Thyroid gland (tissue), 4 donors: ENCODE measurements around the gene GRSF1. TPM values are rescaled to one million over a fixed set of nuclear protein-coding genes. Genes with fewer than 3 reads are reported as not detected.

Experiments used
- DNase-seq, 2 donors: peaks; one replicate each; pipeline ENCODE4 v3.0.0-alpha.2; 2019
- H3K27ac ChIP-seq, 3 donors: fragments of 200-600 bp; sonication (generic); 1 replicate in 2 of 3; 2 replicates in 1 of 3; pipeline ENCODE4 v1.5.1; 2016 to 2019; ENCODE audit warnings: mild to moderate bottlenecking in 1 of 3, moderate library complexity in 1 of 3
- H3K27me3 ChIP-seq: fragments of 200-600 bp; sonication (generic); one replicate; pipeline ENCODE4 v1.5.1; 2019
- H3K36me3 ChIP-seq, 2 donors: fragments of 200-600 bp; sonication (generic); one replicate each; pipeline ENCODE4 v1.5.1; 2016 to 2019
- H3K4me1 ChIP-seq, 2 donors: fragments of 200-600 bp; sonication (generic); one replicate each; pipeline ENCODE4 v1.5.1; 2017 to 2019
- H3K4me3 ChIP-seq, 3 donors: fragments of 200-600 bp; sonication (generic); replicated peaks in 1 of 3; 1 replicate in 2 of 3; 2 replicates in 1 of 3; pipeline ENCODE4 v1.5.1; 2016; ENCODE audit warnings: mild to moderate bottlenecking in 1 of 3
- H3K9me3 ChIP-seq: fragments of 200-600 bp; sonication (generic); one replicate; pipeline ENCODE4 v1.5.1; 2017
- POLR2A ChIP-seq, 2 donors: fragments of 450-650 bp; IDR thresholded peaks; one replicate each; pipeline ENCODE4 v1.6.1; 2017; ENCODE audit warnings: antibody characterized with exemption in 2 of 2, mild to moderate bottlenecking in 2 of 2, moderate library complexity in 1 of 2
- WGBS, 2 donors: methylation state at CpG; one replicate each; pipeline ENCODE4 v1.1.5; 2017; 5-methylcytosine and 5-hydroxymethylcytosine counted together
- intact Hi-C: fragments of 100-400 bp; cut with DNase I; formaldehyde crosslinking; loops from one replicate; pipeline ENCODE4 v1.15.1; 2023
- total RNA-seq, 4 donors: library from RNA; depleted of rRNA; stranded (reverse); fragments of >200 nt; gene quantifications; one replicate each; pipeline ENCODE4 v1.2.3, GENCODE V29; 2016
- TF ChIP-seq, protein P1 (sequence below), 6 experiments: fragments of 200-600 bp in 3 of 6; fragments of 450-650 bp in 3 of 6; sonication (generic) in 3 of 6; IDR thresholded peaks; one replicate each; pipeline ENCODE4 v1.5.1; 2016 to 2019; ENCODE audit warnings: antibody characterized with exemption in 6 of 6, mild to moderate bottlenecking in 2 of 6, inconsistent platforms in 1 of 6, moderate library complexity in 1 of 6

The GRSF1 gene
- total RNA-seq, 4 donors from 2014 or later: 59.7 to 69.6 (median 67.0) TPM

DNA sequence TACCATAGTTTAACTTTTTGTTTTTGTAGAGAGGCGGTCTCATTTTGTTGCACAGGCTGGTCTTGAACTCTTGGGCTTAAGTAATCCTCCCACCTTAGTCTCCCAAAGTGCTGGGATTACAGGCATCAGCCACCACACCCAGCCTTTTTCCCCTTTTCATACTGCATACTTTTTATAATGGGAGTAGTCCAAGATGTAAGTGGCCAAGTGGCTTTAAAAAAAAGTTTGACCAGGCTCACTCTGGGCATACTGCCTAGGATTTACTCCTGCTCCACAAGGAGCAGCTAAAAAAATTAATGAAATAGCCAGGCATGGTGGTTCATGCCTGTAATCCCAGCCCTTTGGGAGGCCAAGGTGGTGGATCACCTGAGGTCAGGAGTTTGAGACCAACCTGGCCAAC is 6.0 kb downstream of the GRSF1 start:
- H3K4me1 ChIP-seq: peaks cover 3 to 12% of the 10 kb centered on the region in 2 donors
- DNase-seq: no peak
- no peak overlapping the region for H3K4me3 ChIP-seq
- intact Hi-C loops: loop anchor here (10.0 kb wide), 2 partner anchors 129 to 161 kb away; partner anchors contain the start of gene DCK
- H3K9me3 ChIP-seq: no peaks in the 10 kb centered on the region
- H3K36me3 ChIP-seq: peaks cover 29 to 37% of the 10 kb centered on the region in 2 donors
- H3K27ac ChIP-seq: no peak overlapping the region
- no peak for TF ChIP-seq POLR2A (IDR thresholded peaks at IDR 0.05)
- TF ChIP-seq, protein P1, sequence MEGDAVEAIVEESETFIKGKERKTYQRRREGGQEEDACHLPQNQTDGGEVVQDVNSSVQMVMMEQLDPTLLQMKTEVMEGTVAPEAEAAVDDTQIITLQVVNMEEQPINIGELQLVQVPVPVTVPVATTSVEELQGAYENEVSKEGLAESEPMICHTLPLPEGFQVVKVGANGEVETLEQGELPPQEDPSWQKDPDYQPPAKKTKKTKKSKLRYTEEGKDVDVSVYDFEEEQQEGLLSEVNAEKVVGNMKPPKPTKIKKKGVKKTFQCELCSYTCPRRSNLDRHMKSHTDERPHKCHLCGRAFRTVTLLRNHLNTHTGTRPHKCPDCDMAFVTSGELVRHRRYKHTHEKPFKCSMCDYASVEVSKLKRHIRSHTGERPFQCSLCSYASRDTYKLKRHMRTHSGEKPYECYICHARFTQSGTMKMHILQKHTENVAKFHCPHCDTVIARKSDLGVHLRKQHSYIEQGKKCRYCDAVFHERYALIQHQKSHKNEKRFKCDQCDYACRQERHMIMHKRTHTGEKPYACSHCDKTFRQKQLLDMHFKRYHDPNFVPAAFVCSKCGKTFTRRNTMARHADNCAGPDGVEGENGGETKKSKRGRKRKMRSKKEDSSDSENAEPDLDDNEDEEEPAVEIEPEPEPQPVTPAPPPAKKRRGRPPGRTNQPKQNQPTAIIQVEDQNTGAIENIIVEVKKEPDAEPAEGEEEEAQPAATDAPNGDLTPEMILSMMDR (IDR thresholded peaks at IDR 0.05): no peak
- H3K27me3 ChIP-seq: no peaks in the 10 kb centered on the region
- WGBS, 2 donors: 98 to 100% methylated on average over 1 of the region's 1 CpG

DNA sequence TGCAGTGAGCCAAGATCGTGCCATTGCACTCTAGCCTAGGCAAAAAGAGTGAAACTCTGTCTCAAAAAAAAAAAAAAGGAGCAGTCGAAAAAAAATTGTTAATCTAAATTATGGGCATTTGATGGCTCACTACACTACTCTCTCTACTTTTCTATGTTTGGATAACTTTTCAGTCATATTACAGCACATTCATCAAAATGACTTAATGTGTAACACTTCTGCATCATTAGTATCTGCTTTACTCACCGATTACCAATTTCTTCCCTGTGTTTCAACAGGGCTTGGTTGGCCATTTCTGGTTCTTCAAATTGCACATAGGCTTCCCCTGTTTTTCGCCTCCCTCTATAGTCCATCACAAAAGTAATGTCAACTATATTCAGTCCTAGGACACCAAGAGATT is 8.4 kb downstream of the GRSF1 start:
- no peak for DNase-seq
- Histone ChIP-seq H3K27me3 (no peaks in the 10 kb centered on the region), H3K27ac (no peak overlapping the region), H3K36me3 (peaks cover 35 to 54% of the 10 kb centered on the region in 2 donors), H3K4me1 (peaks cover 0 to 3% of the 10 kb centered on the region in 2 donors), H3K4me3 (no peak overlapping the region), H3K9me3 (no peaks in the 10 kb centered on the region)
- TF ChIP-seq, protein P1 (IDR thresholded peaks at IDR 0.05): no peak
- no peak for TF ChIP-seq POLR2A (IDR thresholded peaks at IDR 0.05)
- intact Hi-C loops: loop anchor here (10.0 kb wide), 2 partner anchors 126 to 164 kb away; partner anchors contain the start of gene DCK
- 95 to 96% methylated on average over 4 of the region's 4 CpGs for WGBS, 2 donors

DNA sequence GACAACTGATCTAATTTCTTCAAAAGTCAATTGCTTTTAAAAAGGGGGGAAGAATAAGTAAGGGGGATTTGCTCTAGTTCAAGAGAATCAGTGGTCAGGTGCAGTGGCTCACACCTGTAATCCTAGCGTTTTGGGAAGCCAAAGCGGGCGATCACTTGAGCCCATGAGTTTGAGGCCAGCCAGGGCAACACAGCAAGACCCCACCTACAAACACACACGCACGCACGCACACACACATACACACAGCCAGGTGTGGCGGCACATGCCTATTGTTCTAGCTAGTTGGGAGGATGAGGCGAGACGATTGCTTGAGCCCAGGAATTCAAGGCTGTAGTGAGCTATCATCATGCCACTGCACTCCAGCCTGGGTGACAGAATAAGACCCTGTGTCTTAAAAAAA is 9.6 kb downstream of the GRSF1 start:
- H3K36me3 ChIP-seq: peaks cover 41 to 66% of the 10 kb centered on the region in 2 donors
- H3K27me3 ChIP-seq: no peaks in the 10 kb centered on the region
- H3K27ac ChIP-seq: no peak overlapping the region
- no peaks in the 10 kb centered on the region for H3K4me1 ChIP-seq
- TF ChIP-seq, protein P1 (IDR thresholded peaks at IDR 0.05): no peak
- TF ChIP-seq POLR2A (IDR thresholded peaks at IDR 0.05): no peak
- no peak for DNase-seq
- no peaks in the 10 kb centered on the region for H3K9me3 ChIP-seq
- intact Hi-C loops: loop anchor here (10.0 kb wide), 2 partner anchors 125 to 165 kb away; partner anchors contain the start of gene DCK
- 96 to 98% methylated on average over 9 of the region's 9 CpGs for WGBS, 2 donors
- H3K4me3 ChIP-seq: no peak overlapping the region

DNA sequence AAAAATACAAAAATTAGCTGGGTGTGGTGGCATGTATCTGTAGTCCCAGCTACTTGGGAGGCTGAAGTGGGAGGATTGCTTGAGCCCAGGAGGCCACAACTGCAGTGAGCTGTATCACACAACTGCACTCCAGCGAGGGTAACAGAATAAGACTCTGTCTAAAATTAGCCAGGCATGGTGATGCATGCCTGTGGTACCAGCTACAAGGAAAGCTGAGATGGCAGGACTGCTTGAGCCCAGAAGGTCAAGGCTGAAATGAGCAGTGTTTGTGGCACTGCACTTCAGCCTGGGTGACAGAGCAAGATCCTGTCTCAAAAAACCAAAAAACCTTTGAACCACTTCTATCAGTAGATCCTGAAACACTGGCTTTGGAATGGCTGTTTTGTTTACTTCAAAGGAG is 10.2 kb downstream of the GRSF1 start:
- intact Hi-C loops: no loop called here
- H3K4me3 ChIP-seq: no peak overlapping the region
- no peaks in the 10 kb centered on the region for H3K27me3 ChIP-seq
- H3K36me3 ChIP-seq: peaks cover 41 to 71% of the 10 kb centered on the region in 2 donors
- H3K4me1 ChIP-seq: no peaks in the 10 kb centered on the region
- no peak for DNase-seq
- TF ChIP-seq, protein P1 (IDR thresholded peaks at IDR 0.05): no peak
- TF ChIP-seq POLR2A (IDR thresholded peaks at IDR 0.05): no peak
- no peak overlapping the region for H3K27ac ChIP-seq
- no peaks in the 10 kb centered on the region for H3K9me3 ChIP-seq
- WGBS, 2 donors: 87 to 90% methylated on average over 1 of the region's 1 CpG

DNA sequence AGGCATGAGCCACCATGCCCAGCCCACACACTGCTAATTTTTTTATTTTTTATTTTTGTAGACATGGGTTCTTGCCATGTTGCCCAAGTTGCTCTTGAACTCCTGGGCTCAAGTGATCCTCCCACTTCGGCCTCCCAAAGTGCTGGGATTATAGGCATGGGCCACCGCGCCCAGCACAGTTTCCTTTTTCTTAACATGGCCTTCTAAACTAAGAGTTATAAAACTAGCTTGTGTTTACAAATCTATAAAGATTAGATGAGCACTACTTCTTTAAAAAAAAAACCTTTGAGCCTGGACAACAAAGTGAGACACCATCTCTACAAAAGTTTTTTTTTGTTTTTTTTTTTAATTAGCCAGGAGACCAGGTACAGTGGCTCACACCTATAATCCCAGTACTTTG is 10.7 kb downstream of the GRSF1 start:
- no peak overlapping the region for H3K4me3 ChIP-seq
- intact Hi-C loops: no loop called here
- H3K9me3 ChIP-seq: no peaks in the 10 kb centered on the region
- no peaks in the 10 kb centered on the region for H3K27me3 ChIP-seq
- H3K27ac ChIP-seq: no peak overlapping the region
- H3K4me1 ChIP-seq: no peaks in the 10 kb centered on the region
- H3K36me3 ChIP-seq: peaks cover 43 to 71% of the 10 kb centered on the region in 2 donors
- no peak for DNase-seq
- TF ChIP-seq POLR2A (IDR thresholded peaks at IDR 0.05): no peak
- TF ChIP-seq, protein P1 (IDR thresholded peaks at IDR 0.05): no peak
- 99 to 100% methylated on average over 3 of the region's 3 CpGs for WGBS, 2 donors
